Stimulated activated CD4-positive, alpha-beta T cell treated with anti-CD3 and anti-CD28 coated beads, TNF-alpha, amount 100 ng/mL, for 48 hours (primary cell): ENCODE results near the gene SERPINB1.
A peak's percentile ranks its signal among the peaks of the same experiment; 100 is the strongest.
"Not testable (repeated sequence)": the region's sequence is repeated elsewhere in the genome, so short reads cannot be mapped to it uniquely, and the experiment has no call there.

Experiments used
- DNase-seq, 3 donors: peaks; one replicate each; pipeline ENCODE4 v3.0.0-alpha.2; 2020; ENCODE audit warnings: low read depth in 3 of 3

SERPINB1 gene

GRCh38 chr6:2866171-2866846 is 24.6 kb upstream of the SERPINB1 start:
- DNase-seq = no peak

- no peak for DNase-seq
These were observed 24.1 kb upstream of the SERPINB1 start for GRCh38 chr6:2865694-2866151.

GRCh38 chr6:2865270-2865669 is 23.6 kb upstream of the SERPINB1 start:
- DNase-seq = no peak

- no peak for DNase-seq
These were observed 22.2 kb upstream of the SERPINB1 start for GRCh38 chr6:2863901-2864300.

- DNase-seq = no peak
These were observed 21.1 kb upstream of the SERPINB1 start for GRCh38 chr6:2862712-2863181.

- no peak for DNase-seq
These were observed 20.1 kb upstream of the SERPINB1 start for GRCh38 chr6:2861822-2862164.

GRCh38 chr6:2861060-2861821 is 19.6 kb upstream of the SERPINB1 start:
- DNase-seq = no peak

- DNase-seq = not testable (repeated sequence)
These were observed 19.0 kb upstream of the SERPINB1 start for GRCh38 chr6:2860706-2861059.

GRCh38 chr6:2859798-2860705 is 18.4 kb upstream of the SERPINB1 start:
- not testable (repeated sequence) for DNase-seq

GRCh38 chr6:2859185-2859700 is 17.6 kb upstream of the SERPINB1 start:
- DNase-seq = no peak

GRCh38 chr6:2857580-2858337 is 16.1 kb upstream of the SERPINB1 start:
- DNase-seq = peak; percentile 56 to 80 (median 70)

- no peak for DNase-seq
These were observed 15.5 kb upstream of the SERPINB1 start for GRCh38 chr6:2857185-2857579.

GRCh38 chr6:2855061-2855519 is 13.4 kb upstream of the SERPINB1 start:
- DNase-seq = no peak

GRCh38 chr6:2854396-2854982 is 12.8 kb upstream of the SERPINB1 start:
- DNase-seq = no peak

- peak; percentile 77 to 86 (median 82) for DNase-seq
These were observed 12.2 kb upstream of the SERPINB1 start for GRCh38 chr6:2853769-2854395.

GRCh38 chr6:2853378-2853768 is 11.7 kb upstream of the SERPINB1 start:
- not testable (repeated sequence) for DNase-seq

GRCh38 chr6:2852921-2853322 is 11.3 kb upstream of the SERPINB1 start:
- no peak for DNase-seq

GRCh38 chr6:2852514-2852855 is 10.8 kb upstream of the SERPINB1 start:
- no peak for DNase-seq

GRCh38 chr6:2851727-2852513 is 10.3 kb upstream of the SERPINB1 start:
- DNase-seq = no peak
